Gastroesophageal sphincter (tissue), 3 donors: ENCODE measurements around the gene PPAN.

Experiments
- EP300 ChIP-seq: sonication (generic); formaldehyde crosslinking; IDR thresholded peaks from one replicate; pipeline ENCODE4 v1.6.1; 2017; ENCODE audit warnings: antibody characterized with exemption, mild to moderate bottlenecking
- POLR2A ChIP-seq, 2 donors: fragments of 450-650 bp; IDR thresholded peaks; one replicate each; pipeline ENCODE4 v1.6.1; 2017; ENCODE audit warnings: antibody characterized with exemption in 2 of 2, mild to moderate bottlenecking in 2 of 2, moderate library complexity in 1 of 2
- POLR2AphosphoS5 ChIP-seq: sonication (generic); formaldehyde crosslinking; IDR thresholded peaks from one replicate; pipeline ENCODE4 v1.6.1; 2017; ENCODE audit warnings: antibody characterized with exemption
- TF ChIP-seq, protein P1 (sequence below), 4 experiments: fragments of 200-600 bp in 2 of 4; fragments of 450-650 bp in 2 of 4; sonication (generic) in 1 of 4; IDR thresholded peaks; one replicate each; pipeline ENCODE4 v1.5.1; 2017 to 2019; ENCODE audit warnings: antibody characterized with exemption in 4 of 4, mild to moderate bottlenecking in 2 of 4, moderate library complexity in 2 of 4

DNA sequence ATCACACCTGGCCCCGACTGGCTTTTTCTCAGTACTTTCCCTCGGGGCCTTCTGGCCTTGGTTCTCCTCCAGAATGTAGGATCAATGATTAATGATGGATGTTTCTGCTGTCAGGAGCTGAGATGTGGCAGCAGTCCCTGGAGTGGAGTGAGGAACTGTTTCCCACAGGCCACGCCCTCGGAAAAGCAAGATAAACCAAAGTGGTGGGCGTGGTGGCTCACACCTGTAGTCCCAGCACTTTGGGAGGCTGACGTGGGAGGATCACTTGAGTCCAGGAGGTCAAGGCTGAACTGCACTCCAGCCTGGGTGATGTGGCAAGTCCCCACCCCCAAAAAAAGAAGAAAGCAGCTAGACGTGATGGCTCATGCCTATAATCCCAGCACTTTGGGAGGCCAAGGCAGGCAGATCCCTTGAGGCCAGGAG, 27.1 kb upstream of the PPAN start:
- TF ChIP-seq, protein P1, sequence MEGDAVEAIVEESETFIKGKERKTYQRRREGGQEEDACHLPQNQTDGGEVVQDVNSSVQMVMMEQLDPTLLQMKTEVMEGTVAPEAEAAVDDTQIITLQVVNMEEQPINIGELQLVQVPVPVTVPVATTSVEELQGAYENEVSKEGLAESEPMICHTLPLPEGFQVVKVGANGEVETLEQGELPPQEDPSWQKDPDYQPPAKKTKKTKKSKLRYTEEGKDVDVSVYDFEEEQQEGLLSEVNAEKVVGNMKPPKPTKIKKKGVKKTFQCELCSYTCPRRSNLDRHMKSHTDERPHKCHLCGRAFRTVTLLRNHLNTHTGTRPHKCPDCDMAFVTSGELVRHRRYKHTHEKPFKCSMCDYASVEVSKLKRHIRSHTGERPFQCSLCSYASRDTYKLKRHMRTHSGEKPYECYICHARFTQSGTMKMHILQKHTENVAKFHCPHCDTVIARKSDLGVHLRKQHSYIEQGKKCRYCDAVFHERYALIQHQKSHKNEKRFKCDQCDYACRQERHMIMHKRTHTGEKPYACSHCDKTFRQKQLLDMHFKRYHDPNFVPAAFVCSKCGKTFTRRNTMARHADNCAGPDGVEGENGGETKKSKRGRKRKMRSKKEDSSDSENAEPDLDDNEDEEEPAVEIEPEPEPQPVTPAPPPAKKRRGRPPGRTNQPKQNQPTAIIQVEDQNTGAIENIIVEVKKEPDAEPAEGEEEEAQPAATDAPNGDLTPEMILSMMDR (IDR thresholded peaks at IDR 0.05), result no peak
- TF ChIP-seq EP300 (no peak), POLR2A (IDR thresholded peaks at IDR 0.05) (no peak), POLR2AphosphoS5 (no peak)
